ENCODE measurements around the gene AUTS2. TPM values are rescaled to one million over a fixed set of nuclear protein-coding genes. Genes with fewer than 3 reads are reported as not detected.

The AUTS2 gene
- total RNA-seq, 1 experiment from 2014 or later: 42.1 TPM

GRCh38 chr7:70589010-70589409 is 990.7 kb downstream of the AUTS2 start:
- no peak overlapping the region for H3K4me3 ChIP-seq (ENCODE audit: low read depth, low read length, poor library complexity, severe bottlenecking)
- intact Hi-C loops (cut with micrococcal nuclease; ENCODE audit: unreplicated experiment): no loop called here
- POLR2A ChIA-PET (ENCODE audit: low non-redundant PET): no interaction called here
- no peaks in the 10 kb centered on the region for H3K36me3 ChIP-seq (ENCODE audit: insufficient read depth, low read length, poor library complexity, severe bottlenecking)
- no peak for TF ChIP-seq CTCF (conservative IDR thresholded peaks at IDR 0.05; ENCODE audit: low read depth, low read length)
- no peak for TF ChIP-seq EZH2 (IDR thresholded peaks at IDR 0.05; ENCODE audit: borderline replicate concordance, low read depth, low read length, poor library complexity, severe bottlenecking)
- peaks cover 4% of the 10 kb centered on the region for H3K4me1 ChIP-seq (ENCODE audit: insufficient read depth, low read length, poor library complexity, severe bottlenecking)
- no TSS peak for BruUV-seq (replicated peaks)
- H3K9me3 ChIP-seq (ENCODE audit: low read depth, low read length, poor library complexity, severe bottlenecking): no peaks in the 10 kb centered on the region
- CTCF ChIA-PET: interaction anchor here (0.7 kb wide), 1 partner anchor 52 kb away, joined by 3 read pairs; no protein-coding TSS in a partner anchor
- DNase-seq (ENCODE audit: low spot score): no peak
- no peaks in the 10 kb centered on the region for H3K27me3 ChIP-seq (replicated peaks; ENCODE audit: insufficient read depth, low read depth, low read length, poor library complexity)
- H3K27ac ChIP-seq (ENCODE audit: low read depth, low read length, poor library complexity, severe bottlenecking): no peak overlapping the region

GRCh38 chr7:70589590-70589989 is 991.3 kb downstream of the AUTS2 start:
- ChIA-PET CTCF (no interaction called here), POLR2A (ENCODE audit: low non-redundant PET) (no interaction called here)
- no TSS peak for BruUV-seq (replicated peaks)

GRCh38 chr7:70590126-70590854 is 992.0 kb downstream of the AUTS2 start:
- H3K27ac ChIP-seq (ENCODE audit: low read depth, low read length, poor library complexity, severe bottlenecking): no peak overlapping the region
- DNase-seq (ENCODE audit: low spot score): no peak
- intact Hi-C loops (cut with micrococcal nuclease; ENCODE audit: unreplicated experiment): no loop called here
- no peaks in the 10 kb centered on the region for H3K4me1 ChIP-seq (ENCODE audit: insufficient read depth, low read length, poor library complexity, severe bottlenecking)
- H3K36me3 ChIP-seq (ENCODE audit: insufficient read depth, low read length, poor library complexity, severe bottlenecking): no peaks in the 10 kb centered on the region
- CTCF ChIA-PET: no interaction called here
- no TSS peak for BruUV-seq (replicated peaks)
- no peaks in the 10 kb centered on the region for H3K9me3 ChIP-seq (ENCODE audit: low read depth, low read length, poor library complexity, severe bottlenecking)
- POLR2A ChIA-PET (ENCODE audit: low non-redundant PET): no interaction called here
- H3K4me3 ChIP-seq (ENCODE audit: low read depth, low read length, poor library complexity, severe bottlenecking): no peak overlapping the region
- peaks cover 3% of the 10 kb centered on the region for H3K27me3 ChIP-seq (replicated peaks; ENCODE audit: insufficient read depth, low read depth, low read length, poor library complexity)
- TF ChIP-seq EZH2 (IDR thresholded peaks at IDR 0.05; ENCODE audit: borderline replicate concordance, low read depth, low read length, poor library complexity, severe bottlenecking) (no peak), CTCF (conservative IDR thresholded peaks at IDR 0.05; ENCODE audit: low read depth, low read length) (no peak)

More at GRCh38 chr7:70589590-70589989, 991.3 kb downstream of the AUTS2 start:
- no peaks in the 10 kb centered on the region for H3K4me1 ChIP-seq (ENCODE audit: insufficient read depth, low read length, poor library complexity, severe bottlenecking)
- H3K27me3 ChIP-seq (replicated peaks; ENCODE audit: insufficient read depth, low read depth, low read length, poor library complexity): no peaks in the 10 kb centered on the region
- H3K27ac ChIP-seq (ENCODE audit: low read depth, low read length, poor library complexity, severe bottlenecking): no peak overlapping the region
- intact Hi-C loops (cut with micrococcal nuclease; ENCODE audit: unreplicated experiment): no loop called here
- no peak overlapping the region for H3K4me3 ChIP-seq (ENCODE audit: low read depth, low read length, poor library complexity, severe bottlenecking)
- no peak for DNase-seq (ENCODE audit: low spot score)
- H3K36me3 ChIP-seq (ENCODE audit: insufficient read depth, low read length, poor library complexity, severe bottlenecking): no peaks in the 10 kb centered on the region
- TF ChIP-seq EZH2 (IDR thresholded peaks at IDR 0.05; ENCODE audit: borderline replicate concordance, low read depth, low read length, poor library complexity, severe bottlenecking) (no peak), CTCF (conservative IDR thresholded peaks at IDR 0.05; ENCODE audit: low read depth, low read length) (no peak)
- H3K9me3 ChIP-seq (ENCODE audit: low read depth, low read length, poor library complexity, severe bottlenecking): no peaks in the 10 kb centered on the region

Data from A673 (cell line).